Measurements from ENCODE around the gene NEUROD2. TPM values are rescaled to one million over a fixed set of nuclear protein-coding genes. Genes with fewer than 3 reads are reported as not detected.
A peak's percentile ranks its signal among the peaks of the same experiment; 100 is the strongest.
"Not testable (repeated sequence)": the region's sequence is repeated elsewhere in the genome, so short reads cannot be mapped to it uniquely, and the experiment has no call there.

The NEUROD2 gene
- total RNA-seq, 1 donor from 2014 or later: not detected

DNA sequence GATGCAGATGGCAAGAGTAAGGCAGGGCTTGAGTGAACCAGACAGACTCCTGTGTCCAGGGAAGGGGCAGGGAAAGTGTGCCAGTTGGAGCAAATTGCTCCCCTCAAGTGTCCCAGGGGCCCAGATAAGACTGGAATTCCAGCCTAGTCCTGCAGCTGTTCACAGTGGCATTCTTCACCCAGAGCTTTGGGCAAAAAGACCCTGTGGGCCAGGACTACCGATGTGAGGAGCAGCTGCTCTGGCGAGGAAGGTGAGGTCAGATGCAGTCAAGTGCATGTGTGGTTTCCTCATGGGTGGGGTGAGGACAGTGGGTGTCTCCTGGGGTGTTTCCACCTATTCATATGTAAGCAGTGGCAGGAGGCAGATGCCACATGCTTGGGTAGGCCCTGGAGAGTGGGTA lies 14.3 kb downstream of the NEUROD2 start:
- H3K4me1 ChIP-seq: no peaks in the 10 kb centered on the region
- peaks cover 3% of the 10 kb centered on the region for H3K9me3 Mint-ChIP-seq

DNA sequence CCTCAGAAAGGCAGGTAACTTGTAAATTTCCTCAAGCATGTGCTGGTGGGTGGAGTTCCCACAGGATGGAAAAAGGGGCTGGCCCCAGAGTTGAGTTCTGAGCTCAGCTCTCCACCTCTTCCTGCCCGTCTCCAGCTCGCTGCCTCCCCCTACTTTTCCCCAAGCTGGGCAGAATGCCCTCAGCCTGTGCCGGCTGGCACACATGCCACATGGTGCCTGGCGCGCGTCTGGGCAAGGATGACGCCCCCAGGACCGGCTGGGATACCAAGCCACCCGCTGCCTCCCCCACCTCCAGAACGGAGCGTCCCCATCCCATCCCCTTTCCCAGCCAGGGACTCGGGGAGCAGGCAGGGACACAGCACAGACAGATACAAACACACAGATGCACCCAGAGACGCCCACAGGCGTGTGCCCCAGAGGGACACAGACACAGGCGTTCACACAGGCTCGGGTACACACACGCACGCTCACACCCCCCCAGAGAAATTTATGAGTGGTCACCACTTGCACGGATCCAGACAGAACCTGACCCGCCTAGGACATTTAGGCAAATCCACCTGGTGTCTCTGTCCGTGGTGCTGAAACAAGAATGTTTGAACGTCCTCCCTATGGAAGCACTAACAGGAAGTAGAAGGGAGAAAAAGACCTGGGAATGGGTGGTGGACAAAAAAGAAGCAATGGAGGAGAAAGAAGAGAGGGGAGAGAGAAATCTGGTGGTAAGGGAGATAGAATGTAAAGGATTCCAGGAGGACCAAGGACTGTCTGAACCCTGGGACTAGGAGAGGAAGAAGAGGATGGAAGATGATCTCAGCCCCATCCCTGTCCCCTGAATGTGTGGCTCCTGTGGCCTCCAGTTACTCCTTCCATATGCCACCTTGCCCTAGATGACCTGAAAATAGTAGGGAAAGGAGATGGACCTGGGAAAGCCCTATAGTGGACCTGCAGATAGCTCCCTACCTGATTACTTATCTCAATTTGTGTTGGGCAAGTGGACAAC lies 15.5 kb downstream of the NEUROD2 start:
- H3K27ac ChIP-seq: no peak overlapping the region
- Mint-ChIP-seq H3K9me3 (peaks cover 3% of the 10 kb centered on the region), H3K27me3 (ENCODE audit: insufficient read depth, low read depth) (peaks cover 65% of the 10 kb centered on the region), H3K36me3 (no peaks in the 10 kb centered on the region), H3K4me1 (no peaks in the 10 kb centered on the region), H3K4me3 (no peak overlapping the region), H3K27ac (no peak overlapping the region)
- no peak overlapping the region for H3K9ac ChIP-seq
- H3K9me3 ChIP-seq (ENCODE audit: low read depth): no peaks in the 10 kb centered on the region
- DNase-seq (ENCODE audit: low spot score): peak; percentile 92
- H3K27me3 ChIP-seq: peaks cover 100% of the 10 kb centered on the region
- no peak overlapping the region for H3K4me2 ChIP-seq
- no peak overlapping the region for H2AFZ ChIP-seq (replicated peaks)
- no peak overlapping the region for H3K4me3 ChIP-seq
- H4K20me1 ChIP-seq (ENCODE audit: low read depth): peaks cover 51% of the 10 kb centered on the region
- peak; percentile 73 for TF ChIP-seq EZH2 (IDR thresholded peaks at IDR 0.05)
- TF ChIP-seq, protein P1, sequence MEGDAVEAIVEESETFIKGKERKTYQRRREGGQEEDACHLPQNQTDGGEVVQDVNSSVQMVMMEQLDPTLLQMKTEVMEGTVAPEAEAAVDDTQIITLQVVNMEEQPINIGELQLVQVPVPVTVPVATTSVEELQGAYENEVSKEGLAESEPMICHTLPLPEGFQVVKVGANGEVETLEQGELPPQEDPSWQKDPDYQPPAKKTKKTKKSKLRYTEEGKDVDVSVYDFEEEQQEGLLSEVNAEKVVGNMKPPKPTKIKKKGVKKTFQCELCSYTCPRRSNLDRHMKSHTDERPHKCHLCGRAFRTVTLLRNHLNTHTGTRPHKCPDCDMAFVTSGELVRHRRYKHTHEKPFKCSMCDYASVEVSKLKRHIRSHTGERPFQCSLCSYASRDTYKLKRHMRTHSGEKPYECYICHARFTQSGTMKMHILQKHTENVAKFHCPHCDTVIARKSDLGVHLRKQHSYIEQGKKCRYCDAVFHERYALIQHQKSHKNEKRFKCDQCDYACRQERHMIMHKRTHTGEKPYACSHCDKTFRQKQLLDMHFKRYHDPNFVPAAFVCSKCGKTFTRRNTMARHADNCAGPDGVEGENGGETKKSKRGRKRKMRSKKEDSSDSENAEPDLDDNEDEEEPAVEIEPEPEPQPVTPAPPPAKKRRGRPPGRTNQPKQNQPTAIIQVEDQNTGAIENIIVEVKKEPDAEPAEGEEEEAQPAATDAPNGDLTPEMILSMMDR (IDR thresholded peaks at IDR 0.05): no peak
- no peaks in the 10 kb centered on the region for H3K36me3 ChIP-seq
- H3F3A ChIP-seq (ENCODE audit: low read depth): no peaks in the 10 kb centered on the region
- no peaks in the 10 kb centered on the region for H3K4me1 ChIP-seq
- H3K79me2 ChIP-seq (ENCODE audit: low read depth): no peaks in the 10 kb centered on the region

More for the DNA sequence above, 14.3 kb downstream of the NEUROD2 start:
- H3F3A ChIP-seq (ENCODE audit: low read depth): no peaks in the 10 kb centered on the region
- Mint-ChIP-seq H3K27ac (no peak overlapping the region), H3K36me3 (no peaks in the 10 kb centered on the region), H3K27me3 (ENCODE audit: insufficient read depth, low read depth) (peaks cover 67% of the 10 kb centered on the region), H3K4me3 (no peak overlapping the region), H3K4me1 (no peaks in the 10 kb centered on the region)
- no peak overlapping the region for H3K4me3 ChIP-seq
- H3K27ac ChIP-seq: no peak overlapping the region
- peaks cover 100% of the 10 kb centered on the region for H3K27me3 ChIP-seq
- H2AFZ ChIP-seq (replicated peaks): no peak overlapping the region
- no peak for DNase-seq (ENCODE audit: low spot score)
- no peaks in the 10 kb centered on the region for H3K79me2 ChIP-seq (ENCODE audit: low read depth)
- H3K36me3 ChIP-seq: no peaks in the 10 kb centered on the region
- no peaks in the 10 kb centered on the region for H3K9me3 ChIP-seq (ENCODE audit: low read depth)
- H3K4me2 ChIP-seq: no peak overlapping the region
- H3K9ac ChIP-seq: no peak overlapping the region
- H4K20me1 ChIP-seq (ENCODE audit: low read depth): peaks cover 63% of the 10 kb centered on the region
- TF ChIP-seq EZH2 (IDR thresholded peaks at IDR 0.05) (no peak), EZH2phosphoT487 (IDR thresholded peaks at IDR 0.05) (no peak)
- TF ChIP-seq, protein P1 (IDR thresholded peaks at IDR 0.05): no peak

DNA sequence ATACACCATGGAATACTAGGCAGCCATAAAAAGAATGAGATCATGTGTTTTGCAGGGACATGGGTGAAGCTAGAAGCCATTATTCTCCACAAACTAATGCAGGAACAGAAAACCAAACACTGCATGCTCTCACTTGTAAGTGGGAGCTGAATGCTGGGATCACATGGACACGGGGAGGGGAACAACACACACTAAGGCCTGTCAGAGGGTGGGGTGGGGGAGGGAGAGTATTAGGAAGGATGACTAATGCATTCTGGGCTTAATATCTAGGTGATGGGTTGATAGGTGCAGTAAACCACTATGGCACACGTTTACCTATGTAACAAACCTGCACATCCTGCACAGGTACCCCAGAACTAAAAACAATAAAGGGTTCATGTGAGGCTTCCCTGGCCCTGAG lies 17.5 kb downstream of the NEUROD2 start:
- H3K36me3 Mint-ChIP-seq; H3K4me1 ChIP-seq; H3K4me2 ChIP-seq; H3K36me3 ChIP-seq; H2AFZ ChIP-seq (replicated peaks); H3K9me3 Mint-ChIP-seq; H3K9ac ChIP-seq; DNase-seq (ENCODE audit: low spot score); H3K27ac Mint-ChIP-seq; H3F3A ChIP-seq (ENCODE audit: low read depth); H3K27ac ChIP-seq; H3K79me2 ChIP-seq (ENCODE audit: low read depth); H3K9me3 ChIP-seq (ENCODE audit: low read depth); H3K4me1 Mint-ChIP-seq; H3K4me3 ChIP-seq; H3K4me3 Mint-ChIP-seq: not testable (repeated sequence)
- peaks cover 48% of the 10 kb centered on the region for H3K27me3 Mint-ChIP-seq (ENCODE audit: insufficient read depth, low read depth)
- peaks cover 80% of the 10 kb centered on the region for H3K27me3 ChIP-seq
- H4K20me1 ChIP-seq (ENCODE audit: low read depth): peaks cover 31% of the 10 kb centered on the region

DNA sequence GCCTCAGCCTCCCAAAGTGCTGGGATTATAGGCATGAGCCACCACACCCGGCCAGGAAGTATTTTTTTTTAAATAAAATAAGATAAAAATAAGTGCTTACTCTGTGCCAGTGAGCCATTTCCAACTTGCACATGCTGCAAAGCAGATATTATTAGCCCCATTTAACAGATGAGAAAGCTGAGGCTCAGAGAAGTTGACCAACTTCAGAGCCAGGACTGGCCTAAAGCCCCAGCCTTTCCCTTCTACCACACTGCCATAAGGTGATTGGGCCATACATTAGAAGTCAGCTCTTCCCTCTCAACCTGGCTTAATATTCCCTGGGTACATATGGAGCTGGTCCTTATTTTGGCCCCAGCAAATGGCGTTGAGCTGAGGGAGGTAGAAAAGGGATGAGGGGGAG lies 25.1 kb downstream of the NEUROD2 start:
- Mint-ChIP-seq H3K27me3 (ENCODE audit: insufficient read depth, low read depth) (peaks cover 21% of the 10 kb centered on the region), H3K4me3 (no peak overlapping the region), H3K9me3 (no peaks in the 10 kb centered on the region), H3K27ac (no peak overlapping the region), H3K4me1 (peaks cover 20% of the 10 kb centered on the region), H3K36me3 (no peaks in the 10 kb centered on the region)
- H3K9ac ChIP-seq: no peak overlapping the region
- no peak for DNase-seq (ENCODE audit: low spot score)
- H3K79me2 ChIP-seq (ENCODE audit: low read depth): no peaks in the 10 kb centered on the region
- H3K4me2 ChIP-seq: no peak overlapping the region
- H3F3A ChIP-seq (ENCODE audit: low read depth): peaks cover 21% of the 10 kb centered on the region
- H3K36me3 ChIP-seq: no peaks in the 10 kb centered on the region
- H4K20me1 ChIP-seq (ENCODE audit: low read depth): peaks cover 3% of the 10 kb centered on the region
- no peak overlapping the region for H3K27ac ChIP-seq
- no peak overlapping the region for H2AFZ ChIP-seq (replicated peaks)
- no peak overlapping the region for H3K4me3 ChIP-seq
- H3K27me3 ChIP-seq: peaks cover 4% of the 10 kb centered on the region
- TF ChIP-seq EZH2phosphoT487 (IDR thresholded peaks at IDR 0.05) (no peak), EZH2 (IDR thresholded peaks at IDR 0.05) (no peak)
- TF ChIP-seq, protein P1 (IDR thresholded peaks at IDR 0.05): no peak
- H3K4me1 ChIP-seq: peaks cover 25% of the 10 kb centered on the region
- H3K9me3 ChIP-seq (ENCODE audit: low read depth): no peaks in the 10 kb centered on the region

Measured in neural progenitor cell (in vitro differentiated cells).